T-helper 2 cell (primary cell): ENCODE results near the gene ADIPOR2.
A peak's percentile ranks its signal among the peaks of the same experiment; 100 is the strongest.

Experiments
- DNase-seq, 5 experiments: peaks; one replicate each; pipeline versions ENCODE4 v3.0.0 to v3.0.0-alpha.2; 2012 to 2022

Gene ADIPOR2

DNA sequence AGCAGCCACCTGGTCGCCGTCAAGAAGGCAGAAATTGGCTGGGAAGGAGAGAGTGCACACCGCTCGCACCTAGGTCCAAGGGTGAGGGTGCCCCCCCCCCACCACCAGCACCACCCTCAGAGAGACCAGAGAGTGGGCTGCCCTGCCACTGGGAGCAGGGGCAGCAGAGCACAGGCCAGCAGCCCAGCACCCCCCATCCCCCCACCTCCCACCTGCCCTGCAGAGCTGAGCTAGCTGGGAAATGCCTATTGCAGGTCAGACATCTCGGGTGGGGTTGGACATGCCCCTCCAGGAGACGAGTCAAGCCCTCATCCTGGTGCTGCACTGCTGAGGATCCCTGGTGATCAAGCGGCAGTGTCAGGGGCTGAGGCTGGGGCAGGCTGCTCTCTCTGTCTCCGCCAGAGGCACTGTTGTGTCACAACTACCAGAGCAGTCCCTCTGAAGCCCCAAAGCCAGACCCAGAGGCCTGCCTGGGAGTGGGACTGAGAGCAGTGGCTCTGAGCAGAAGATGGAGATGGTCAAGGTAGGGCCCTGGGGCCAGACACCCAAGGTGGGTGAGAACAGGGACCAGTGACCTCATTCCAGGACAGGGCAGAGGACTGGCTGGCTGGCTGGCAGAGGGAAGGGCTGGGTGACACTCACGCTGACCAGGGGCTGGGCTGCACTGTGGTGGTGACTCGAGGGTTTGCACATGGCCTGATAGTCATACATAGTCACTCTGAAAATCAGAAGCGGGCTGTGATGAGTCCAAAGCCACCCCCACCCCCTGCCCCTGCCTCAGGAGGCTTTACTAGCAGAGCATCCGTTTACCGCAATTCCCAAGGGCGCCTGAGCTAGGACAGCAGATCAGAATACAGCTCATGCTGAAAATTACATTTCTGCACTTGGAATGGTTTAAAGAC is 109.8 kb downstream of the ADIPOR2 start:
- no peak for DNase-seq

DNA sequence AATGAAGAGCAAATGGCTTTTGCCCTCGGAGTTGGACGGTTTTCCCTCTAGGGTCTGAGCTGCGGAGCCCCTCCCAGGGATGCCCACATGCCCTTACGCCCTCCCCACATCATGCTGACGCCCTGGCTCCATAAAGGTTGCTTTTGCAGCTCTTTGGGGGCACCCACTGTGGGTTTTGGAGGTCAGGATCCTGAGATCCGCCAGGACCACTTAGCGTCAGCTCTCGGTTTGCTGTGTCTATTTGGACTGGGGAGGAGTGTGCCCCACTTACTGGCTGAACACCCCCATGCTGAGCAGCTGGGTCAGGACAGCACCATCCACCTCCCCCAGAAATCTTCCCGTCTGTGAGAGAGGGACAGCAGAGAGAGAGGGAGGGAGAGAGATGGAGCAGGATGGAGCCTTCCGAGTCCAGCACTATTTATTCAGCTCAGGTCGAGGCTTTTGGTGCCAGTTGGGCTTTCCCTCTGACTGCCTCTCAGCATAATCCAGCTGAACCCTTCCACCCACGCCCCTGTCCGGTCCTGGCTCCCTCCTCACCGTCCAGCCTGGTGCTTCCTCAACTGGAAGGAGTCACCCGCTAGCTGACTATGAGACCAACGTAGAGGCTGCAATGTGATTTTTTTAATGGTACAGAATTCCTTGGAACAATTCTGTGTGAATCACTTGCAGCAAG is 110.6 kb downstream of the ADIPOR2 start:
- DNase-seq = no peak

DNA sequence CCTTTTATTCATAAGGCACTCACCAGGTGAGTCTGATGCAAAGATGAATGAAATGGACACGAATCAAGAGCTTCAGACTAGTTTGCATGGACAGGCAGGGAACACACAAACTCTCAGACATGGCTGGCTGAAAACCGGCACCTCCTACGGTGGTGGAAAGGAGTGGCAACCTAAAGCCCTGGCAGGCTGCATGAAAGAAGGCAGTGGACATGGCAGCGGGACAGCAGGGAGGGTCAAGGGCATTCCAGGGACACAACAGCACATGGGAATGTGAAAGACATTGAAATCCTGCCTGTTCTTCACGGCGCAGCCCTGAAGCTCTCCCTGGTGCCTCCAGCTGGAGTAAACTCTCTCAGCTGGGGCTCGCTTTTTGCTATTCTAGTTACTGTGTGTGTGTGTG is 112.9 kb downstream of the ADIPOR2 start:
- no peak for DNase-seq

DNA sequence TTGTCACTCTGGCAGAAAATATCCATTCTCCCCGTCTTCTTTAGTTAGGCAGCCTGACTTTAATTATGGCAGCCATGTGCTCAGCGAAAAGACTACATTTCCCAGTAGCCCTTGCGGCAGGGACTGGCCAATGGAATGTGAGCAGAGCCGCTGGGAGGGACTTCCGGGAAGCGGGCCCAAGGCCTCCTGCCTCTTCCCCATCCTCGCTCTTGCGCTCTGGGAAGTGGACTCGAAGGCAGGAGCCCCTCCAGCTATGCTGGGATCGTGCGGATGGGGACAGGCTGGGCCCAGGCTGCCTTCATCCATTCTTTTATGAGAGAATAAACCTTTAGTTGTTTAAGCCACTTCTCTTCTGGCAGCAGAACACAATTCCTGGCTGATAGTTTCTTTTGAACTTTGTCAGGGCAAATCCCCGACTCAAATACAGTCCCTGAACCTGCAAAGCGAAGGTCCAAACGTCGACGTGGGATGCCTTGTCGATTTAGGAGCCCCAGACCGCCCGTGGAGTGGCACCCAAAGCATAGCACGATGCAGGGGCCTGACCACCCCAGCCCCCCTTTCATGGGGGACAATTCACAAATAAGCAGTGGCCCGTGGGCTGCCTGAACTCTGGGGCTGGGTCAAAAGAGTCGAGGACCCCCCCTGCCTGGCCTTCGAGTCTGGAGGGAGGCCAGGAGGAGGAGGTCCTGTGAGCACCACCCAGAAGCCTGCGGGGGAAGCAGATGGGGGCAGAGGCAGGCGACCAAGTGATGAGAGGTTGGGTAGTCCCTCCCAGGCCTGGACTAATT is 113.9 kb downstream of the ADIPOR2 start:
- peak; percentile 61 to 92 (median 77) for DNase-seq

DNA sequence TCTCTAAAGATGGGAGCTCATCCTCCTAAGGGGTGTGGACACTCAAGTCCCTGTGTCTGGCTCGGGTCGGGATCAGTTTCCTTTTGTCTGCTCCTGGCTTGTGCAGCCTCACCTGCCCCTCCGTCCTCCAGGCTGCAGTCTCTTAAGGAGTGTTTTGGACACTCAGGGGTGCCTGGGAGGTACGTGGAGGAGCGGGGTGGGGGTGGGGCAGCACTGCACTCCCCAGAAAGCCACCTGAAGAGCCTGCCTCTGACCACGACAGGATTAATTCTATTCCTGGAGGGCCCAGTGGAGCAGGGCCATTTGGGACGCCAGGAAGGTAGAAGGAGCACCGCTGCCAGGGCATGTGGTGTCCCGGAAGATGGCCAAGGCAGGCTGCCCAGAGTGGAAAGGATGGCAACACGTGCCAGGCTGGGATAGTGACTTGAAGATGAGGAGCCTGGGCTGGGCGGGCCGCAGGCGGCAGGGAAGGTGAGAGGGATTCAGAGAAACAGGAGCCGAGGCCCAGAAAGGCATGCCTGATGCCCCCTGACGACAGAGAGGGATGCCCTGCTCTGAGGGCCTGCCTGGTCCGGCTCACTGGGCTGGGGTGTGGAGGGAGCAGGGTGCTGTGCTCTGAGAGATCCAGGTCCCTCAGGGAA is 114.7 kb downstream of the ADIPOR2 start:
- peak in 1 of 5 experiments; percentile 1 for DNase-seq

DNA sequence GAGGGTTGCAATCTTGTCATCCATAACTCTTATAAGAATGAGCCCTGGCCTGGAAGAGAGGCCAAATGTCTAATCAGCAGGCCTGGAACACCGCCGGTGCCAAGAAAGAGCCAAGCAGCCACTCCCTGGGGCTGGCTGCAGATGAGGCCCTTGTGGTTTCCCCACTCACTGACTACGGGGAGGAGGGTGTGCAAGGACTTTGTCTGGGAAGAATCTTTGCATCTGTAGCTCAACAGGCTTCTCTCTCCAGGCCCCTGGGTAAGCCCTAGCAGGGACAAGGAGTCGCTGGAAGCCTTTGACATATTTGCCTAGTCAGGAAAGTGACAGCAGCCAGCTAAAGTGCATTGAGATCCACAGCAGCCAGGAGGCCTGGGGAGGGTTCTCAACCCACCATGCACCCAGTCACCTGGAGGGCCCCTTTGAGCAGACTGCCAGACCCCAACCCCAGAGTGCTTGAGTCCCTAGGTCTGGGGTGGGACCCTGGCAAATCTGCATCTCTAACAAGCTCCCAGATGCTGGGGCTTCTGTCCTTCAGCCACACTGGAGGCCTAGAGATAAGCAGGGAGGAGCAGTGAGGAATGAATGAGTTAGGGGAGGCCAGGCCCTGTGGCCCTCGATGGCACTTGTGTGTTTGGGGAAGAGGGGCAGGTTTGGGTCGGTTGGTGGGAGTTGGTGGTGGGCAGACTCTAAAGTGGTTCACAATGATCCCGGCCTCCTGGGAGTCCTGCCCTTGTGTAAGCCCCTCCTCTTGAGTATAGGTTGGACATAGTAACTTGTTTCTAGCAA is 115.6 kb downstream of the ADIPOR2 start:
- no peak for DNase-seq

DNA sequence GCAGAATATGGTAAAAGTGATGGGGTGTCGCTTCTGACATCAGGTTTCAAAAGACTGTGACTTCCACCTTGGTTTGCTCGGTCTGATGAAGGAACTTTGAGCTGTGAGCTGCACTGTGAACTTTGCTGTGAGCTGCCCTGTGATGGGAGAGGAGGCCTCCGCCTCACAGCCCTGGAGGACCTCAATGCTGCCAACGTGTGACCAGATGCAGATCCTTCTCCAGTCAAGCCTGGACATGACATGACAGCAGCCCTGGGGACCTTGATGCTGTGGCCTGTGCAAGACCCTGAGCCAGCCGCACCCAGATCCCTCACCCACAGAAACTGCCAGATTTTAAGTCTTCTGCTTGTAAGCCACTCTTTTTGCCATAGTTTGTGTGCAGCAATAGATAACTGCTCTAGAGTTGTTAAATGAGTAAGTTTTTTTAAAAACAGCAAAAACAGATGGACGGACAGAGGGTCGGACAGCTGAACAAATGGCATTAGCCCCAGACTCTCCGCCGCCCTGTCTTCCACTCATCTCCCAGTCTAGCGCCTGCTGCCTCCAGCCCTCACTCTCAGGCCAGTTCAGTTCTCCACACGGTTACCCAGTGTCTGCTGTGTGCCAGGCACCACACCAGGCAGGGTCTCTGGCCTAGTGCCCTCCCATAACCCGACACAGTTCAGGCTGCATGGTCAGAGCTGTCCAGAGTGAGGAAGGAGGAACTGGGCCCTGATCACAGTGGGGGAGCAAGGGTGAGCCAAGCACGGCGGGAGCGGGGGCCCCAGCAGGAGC is 116.4 kb downstream of the ADIPOR2 start:
- no peak for DNase-seq

DNA sequence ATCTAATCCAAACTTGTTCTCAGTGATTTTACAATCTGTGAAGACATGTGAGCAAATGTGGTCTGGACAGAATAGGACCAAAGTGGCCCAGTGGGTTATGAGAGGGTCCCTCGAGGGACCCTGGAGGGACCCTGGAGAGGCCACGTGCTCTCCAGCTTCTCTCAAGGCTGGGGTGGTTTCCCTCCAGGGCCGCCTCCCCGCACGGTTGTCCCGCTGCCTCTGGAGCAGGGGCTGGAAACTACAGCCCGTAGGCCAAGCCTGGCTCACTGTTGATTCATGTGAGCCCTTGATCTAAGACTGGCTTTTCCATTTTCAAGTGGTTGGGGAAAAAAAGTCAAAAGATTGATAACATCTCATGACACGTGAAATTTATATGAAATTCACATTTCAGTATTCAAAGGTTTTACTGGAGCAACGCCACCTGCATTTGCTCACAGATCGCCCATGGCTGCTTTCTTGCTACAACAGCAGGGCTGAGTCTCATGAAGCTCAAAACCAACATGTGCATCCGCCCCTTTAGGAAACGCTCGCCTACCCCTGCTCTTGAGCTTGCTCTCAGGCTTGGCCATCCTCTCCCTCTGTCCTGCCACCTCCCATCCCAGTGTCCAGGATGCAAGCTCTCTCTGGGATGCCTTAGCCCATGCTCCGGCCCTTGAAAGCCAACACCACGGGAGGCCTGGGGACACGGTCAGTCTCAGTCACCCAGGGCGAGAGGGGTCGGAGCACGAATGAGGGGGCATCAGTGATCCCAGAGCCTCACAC is 117.3 kb downstream of the ADIPOR2 start:
- no peak for DNase-seq

DNA sequence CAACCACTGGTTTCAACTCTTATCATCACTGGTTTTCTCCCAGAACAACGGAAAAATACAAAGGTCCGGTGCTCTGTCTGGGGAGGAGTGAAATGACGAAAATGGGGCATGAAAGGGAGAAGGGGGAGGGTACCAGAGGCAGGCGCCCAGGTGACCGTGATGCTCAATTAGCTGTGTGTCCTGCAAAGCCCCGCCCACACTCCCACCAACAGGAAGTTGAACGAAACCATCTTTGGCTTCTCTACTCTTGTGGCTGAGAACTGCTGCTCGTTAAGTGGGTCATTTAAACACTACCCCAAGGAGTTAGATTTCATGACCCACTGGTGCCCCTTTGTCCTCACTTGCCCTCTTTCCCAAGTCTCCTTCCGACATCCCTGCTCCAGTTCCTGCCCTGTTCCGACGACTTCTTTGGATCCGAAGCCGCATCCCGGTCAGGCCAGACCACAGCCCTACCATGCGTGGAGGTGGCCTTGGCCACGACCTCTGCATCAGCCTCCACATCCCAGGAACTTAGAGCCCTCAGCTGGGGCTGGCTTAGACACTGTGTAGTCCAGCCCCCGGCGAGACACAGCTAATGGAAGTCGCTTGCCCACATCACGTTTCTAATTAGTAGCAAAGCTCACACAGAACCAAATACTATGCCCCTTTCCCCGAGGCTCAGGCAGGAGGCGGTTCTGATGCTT is 118.1 kb downstream of the ADIPOR2 start:
- peak in 2 of 5 experiments; percentile 21 to 36 for DNase-seq

DNA sequence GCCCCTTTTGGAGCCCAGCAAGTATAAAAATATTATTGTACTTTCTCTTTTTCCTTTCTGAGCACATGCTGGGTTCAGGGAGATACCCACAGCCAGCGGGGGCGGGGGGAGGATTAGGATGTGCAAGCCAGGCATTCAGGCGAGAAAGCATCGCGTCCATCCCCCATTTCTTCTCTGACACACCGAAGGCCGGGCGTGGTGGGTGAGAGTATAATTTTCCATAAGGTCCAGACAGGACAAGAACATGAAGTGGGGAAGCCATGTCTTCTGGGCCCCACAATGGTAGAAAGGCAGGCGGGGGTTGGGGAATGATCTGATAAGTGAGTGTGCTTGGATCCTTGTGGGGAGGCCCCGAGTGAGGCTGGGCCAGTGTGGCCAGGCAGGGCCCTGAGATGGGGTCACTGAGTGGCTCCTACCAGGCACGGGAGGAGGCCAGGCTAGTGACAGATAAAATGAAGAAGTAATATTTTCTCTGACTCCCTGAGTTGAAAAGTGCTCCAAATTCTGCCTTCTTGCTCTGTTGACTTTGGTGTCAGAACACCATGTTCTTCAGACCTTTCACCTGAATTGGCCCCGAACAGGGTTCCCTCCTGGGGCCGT is 118.8 kb downstream of the ADIPOR2 start:
- DNase-seq = no peak

DNA sequence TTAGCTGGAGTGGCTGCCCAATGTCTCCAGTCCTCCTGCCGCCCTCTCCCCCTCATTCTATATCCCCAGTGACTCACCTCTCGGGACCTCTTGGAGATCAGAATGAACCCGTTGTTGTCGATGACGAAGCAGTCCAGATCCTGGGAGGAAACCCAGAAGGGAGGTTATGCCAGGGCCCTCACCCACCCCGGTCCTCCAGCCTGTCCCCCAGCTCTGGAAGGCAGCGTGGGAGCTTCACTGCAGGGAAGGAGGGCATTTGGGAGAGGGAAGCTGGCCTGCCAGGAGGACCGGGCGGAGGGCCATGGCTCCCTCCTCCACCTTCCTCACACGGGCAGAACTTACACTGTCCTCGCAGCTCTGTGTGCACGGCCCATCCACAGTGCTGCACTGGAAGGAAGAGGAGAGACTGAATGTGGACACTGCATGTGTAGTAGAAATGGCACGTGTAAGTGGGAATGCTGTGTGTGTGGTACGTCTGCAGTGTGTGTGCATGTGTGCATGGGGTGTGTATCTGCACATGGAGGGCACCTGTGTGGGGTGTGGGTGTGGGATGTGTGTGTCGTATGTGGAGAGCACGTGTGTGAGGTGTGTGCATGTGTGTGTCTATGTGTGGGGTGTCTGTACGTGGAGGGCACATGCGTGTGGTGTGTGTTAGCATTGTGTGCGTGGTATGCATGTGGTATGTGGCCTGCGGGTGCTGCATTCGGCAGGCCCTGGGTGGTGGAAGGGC is 119.5 kb downstream of the ADIPOR2 start:
- no peak for DNase-seq

DNA sequence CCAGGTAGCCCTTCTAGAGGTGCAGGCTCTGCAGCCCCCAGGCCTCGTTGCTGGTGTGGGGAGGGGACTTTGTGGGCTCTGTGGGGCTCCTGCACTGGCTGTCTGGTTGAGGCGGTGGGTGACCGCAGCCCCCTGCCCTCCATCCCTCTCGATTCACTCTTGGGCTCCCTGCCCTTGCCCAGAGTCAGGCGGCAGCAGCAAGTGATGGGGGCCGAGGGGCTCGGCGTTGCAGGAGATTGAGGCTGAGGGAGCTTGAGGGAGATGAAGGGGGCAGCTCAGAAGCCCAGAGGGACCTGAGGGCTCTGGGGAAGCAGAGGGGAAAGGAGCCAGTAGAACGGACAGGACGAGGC is 120.0 kb downstream of the ADIPOR2 start:
- no peak for DNase-seq

DNA sequence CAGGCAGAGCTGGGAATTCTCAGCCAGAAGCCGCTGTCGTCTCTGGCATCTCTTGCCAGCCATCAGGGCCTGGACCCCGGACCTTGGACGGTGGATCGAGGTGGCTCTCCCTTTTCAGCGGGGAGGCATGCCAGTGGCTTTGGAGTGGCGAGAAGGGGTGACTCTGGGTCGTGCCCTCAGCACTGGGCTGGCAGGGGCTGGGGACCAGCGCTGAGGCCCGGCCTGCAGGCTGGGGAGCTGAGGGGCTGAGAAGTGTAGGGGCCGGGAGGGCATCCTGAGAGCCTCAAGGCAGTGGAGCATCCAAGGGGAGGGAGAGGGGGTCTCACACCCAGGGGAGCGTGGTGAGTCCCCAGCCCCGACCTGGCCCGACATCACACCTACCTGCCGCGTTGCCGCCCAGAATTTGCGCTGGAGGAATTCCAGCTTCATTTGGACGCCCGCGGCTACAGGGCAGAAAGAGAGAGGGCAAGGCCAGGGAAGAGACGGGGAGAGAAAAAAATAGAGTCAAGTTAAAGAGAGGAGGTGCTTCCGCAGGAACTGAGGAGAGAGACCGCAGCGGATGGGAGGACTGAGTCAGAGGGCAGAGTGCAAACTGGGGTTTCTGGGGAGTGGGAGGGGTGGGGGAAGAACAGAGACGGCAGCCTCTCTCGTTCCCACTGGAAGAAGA is 120.5 kb downstream of the ADIPOR2 start:
- DNase-seq = peak in 3 of 5 experiments; percentile 15 to 64 (median 30)

DNA sequence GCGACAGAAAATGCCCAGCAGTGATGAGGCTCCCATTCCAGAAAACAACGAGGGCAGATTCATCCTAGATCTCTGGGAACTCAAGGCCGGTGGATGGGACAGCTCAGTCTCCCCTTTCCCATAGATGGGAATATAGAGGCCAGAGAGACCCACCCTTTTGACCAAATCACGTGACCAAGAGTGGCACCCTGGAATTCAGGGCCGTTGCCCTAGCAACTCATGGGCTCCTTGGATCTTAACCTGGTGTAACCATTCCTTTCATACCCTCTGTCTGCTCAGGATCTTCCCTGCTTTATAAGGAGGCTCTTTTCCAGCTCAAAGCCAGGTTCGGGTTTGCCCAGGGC is 121.0 kb downstream of the ADIPOR2 start:
- no peak for DNase-seq

DNA sequence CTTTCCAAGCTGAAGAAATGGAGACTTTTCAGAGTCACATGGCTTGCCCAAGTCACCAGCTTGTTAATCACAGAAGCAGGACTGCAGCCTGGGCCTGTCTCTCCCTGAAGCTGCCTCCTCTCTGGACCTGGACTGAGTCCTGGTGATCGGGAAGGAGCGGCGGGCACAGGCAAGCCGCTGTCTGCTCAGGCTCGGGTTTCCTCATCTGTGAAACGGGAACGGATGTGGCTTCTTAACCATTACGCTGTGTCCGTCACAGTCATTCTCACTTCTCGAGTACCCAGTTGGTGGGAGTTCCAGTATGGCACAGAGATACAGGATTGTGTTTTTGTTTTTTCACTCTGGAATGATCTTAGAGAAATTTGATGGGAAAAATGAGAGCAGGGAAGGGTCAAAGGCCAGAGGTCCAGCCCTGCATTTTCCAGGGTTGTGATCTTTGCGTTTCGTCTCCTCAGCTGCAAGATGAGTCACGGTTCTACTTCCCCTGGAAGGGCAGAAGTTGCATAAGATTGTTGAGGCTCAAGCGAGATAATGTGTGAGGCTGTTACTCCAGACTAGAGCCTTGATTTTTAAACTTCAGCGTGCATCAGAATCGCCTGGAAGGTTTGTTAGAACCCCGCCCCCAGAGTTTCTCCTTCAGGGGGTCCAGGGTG is 121.9 kb downstream of the ADIPOR2 start:
- peak in 1 of 5 experiments; percentile 17 for DNase-seq

DNA sequence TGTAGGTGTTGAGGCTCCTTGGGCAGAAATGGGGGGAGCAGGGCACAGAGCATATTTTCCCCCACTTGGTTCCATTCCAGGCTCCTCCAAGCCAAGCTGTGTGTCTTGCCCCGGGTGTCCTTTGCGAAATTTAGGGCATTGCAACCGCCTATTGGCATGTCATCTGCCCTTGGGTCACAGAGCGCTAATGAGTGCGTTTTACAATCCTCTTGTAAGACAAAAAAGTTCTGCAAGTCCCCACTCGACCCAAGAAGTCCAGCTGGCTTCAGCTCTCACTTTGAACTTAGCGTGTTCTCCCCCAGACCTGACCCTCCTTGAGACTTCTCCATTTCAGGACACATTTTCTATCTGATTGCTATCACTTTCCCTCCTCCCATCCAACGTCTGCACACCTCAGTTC is 123.4 kb downstream of the ADIPOR2 start:
- no peak for DNase-seq

DNA sequence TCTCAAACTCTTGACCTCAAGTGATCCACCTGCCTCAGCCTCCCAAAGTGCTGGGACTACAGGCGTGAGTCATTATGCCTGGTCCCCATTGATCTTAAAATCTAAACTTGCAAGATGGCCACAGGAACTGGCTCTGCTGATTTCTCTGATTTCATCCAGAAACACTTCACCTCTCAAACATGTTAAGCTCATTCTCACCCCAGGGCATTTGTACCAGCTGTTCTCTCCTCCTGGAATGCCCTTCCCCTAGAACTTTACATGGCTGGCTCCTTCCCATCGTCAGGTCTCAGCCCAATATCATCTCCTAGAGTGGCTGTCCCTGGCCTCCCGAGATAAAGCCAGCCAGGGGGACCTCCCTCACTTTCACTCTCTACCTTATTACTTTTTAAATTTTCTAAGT is 124.2 kb downstream of the ADIPOR2 start:
- DNase-seq = no peak
